Measurements from ENCODE around the gene KIAA2012. TPM values are rescaled to one million over a fixed set of nuclear protein-coding genes. Genes with fewer than 3 reads are reported as not detected.

KIAA2012 gene
- total RNA-seq, 1 experiment from 2014 or later = 0.08 TPM

DNA sequence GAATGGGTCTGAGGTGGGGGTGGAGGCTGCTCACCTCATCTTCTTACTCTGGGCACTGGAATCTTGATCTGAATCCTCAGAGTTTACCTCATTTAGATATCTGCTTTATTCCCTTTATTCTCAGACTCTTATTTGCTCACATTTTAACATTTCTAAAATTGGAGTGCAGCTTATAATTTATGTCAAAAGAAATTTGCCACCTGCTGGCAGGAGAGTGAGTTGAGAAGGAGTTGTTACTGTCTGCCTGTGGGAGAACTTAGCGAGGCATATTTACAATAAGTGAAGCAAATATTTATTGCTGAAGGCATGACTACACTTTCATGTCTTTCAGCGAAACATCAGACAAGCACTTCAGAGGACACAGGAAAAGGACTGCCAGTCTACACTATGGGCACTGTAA, 16.4 kb upstream of the KIAA2012 start:
- no peaks in the 10 kb centered on the region for H3K9me3 ChIP-seq (replicated peaks)
- H3K4me1 ChIP-seq = no peaks in the 10 kb centered on the region
- no peak overlapping the region for H3K27ac ChIP-seq
- no peak for DNase-seq
- H3K36me3 ChIP-seq = no peaks in the 10 kb centered on the region
- no peaks in the 10 kb centered on the region for H3K27me3 ChIP-seq
- no peak overlapping the region for H3K4me3 ChIP-seq

DNA sequence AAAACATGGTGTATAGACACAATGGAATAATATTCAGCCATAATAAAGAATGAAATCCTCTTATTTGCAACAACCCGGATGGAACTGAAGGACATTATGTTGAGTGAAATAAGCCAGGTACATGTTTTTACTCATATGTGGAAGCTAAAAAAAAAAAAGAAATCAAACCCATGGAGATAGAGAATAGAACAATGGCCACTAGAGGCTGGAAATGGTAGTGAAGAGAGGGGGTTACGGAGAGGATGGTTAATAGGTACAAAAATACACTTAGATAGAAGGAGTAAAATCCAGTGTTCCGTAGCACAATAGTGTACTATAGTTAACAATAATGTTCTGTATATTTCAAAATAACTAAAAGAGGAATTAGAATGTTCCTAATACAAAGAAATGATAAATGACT, 12.8 kb upstream of the KIAA2012 start:
- no peak for DNase-seq
- Histone ChIP-seq H3K9me3 (replicated peaks) (no peaks in the 10 kb centered on the region), H3K4me1 (no peaks in the 10 kb centered on the region), H3K36me3 (no peaks in the 10 kb centered on the region), H3K4me3 (no peak overlapping the region), H3K27me3 (no peaks in the 10 kb centered on the region), H3K27ac (no peak overlapping the region)

DNA sequence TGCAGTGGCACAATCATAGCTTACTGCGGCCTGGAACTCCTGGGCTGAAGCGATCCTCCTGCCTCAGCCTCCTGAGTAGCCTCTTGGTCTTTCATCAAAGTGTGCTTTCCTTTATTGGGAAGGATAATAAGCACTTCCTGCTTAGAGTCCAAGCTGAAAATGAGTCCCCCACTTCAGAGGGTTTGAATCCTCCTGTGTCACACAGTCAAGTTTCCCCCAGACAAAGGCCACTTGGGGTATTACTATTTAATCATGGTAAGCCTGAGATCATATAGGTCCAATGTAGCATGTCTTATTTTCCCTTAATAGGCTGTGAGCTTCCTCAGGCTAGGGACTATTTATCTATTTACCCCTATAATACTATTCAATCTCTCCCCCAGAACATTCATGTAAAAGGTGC, 11.4 kb upstream of the KIAA2012 start:
- no peaks in the 10 kb centered on the region for H3K9me3 ChIP-seq (replicated peaks)

DNA sequence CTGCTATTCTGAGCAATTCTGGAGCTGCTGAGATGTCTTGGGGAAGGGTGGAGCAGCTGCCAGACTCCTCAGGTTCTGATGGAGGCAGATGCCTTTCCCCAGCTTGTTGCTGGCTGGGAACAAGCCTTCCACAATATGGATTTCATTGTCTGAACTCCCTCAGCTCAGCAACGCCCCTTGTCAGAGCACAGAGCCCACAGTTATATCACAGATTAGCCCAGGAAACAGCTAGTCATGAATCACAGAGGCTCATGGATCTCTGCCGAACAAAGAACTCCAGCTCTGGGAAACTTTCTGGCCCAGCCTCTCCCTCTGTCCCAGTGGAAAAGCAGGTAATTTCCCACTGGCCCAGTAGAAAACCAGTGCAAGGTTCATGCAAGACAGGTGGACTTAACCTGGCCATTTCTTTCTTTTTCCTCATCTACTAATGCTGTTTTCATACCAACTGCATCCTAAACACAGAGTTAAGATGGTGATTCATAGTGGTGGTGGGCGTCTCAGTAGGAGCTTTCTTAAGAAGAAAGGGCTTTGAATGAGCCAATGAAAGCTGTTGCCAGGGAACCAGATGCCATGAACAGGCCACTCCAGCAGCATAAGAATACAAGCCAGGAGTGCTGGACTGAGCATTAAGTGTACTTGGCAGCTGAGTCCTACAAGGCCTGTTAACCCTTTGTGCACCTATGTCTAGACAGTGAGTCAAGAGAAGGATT, 8.7 kb upstream of the KIAA2012 start:
- no peaks in the 10 kb centered on the region for H3K9me3 ChIP-seq (replicated peaks)
- H3K27ac ChIP-seq = no peak overlapping the region
- no peaks in the 10 kb centered on the region for H3K4me1 ChIP-seq
- DNase-seq = no peak
- no peaks in the 10 kb centered on the region for H3K27me3 ChIP-seq
- H3K36me3 ChIP-seq = no peaks in the 10 kb centered on the region
- H3K4me3 ChIP-seq = no peak overlapping the region

More for the DNA sequence above, 11.4 kb upstream of the KIAA2012 start:
- H3K4me1 ChIP-seq = no peaks in the 10 kb centered on the region
- DNase-seq = no peak
- H3K4me3 ChIP-seq = no peak overlapping the region
- H3K27ac ChIP-seq = no peak overlapping the region
- H3K36me3 ChIP-seq = no peaks in the 10 kb centered on the region
- H3K27me3 ChIP-seq = no peaks in the 10 kb centered on the region

DNA sequence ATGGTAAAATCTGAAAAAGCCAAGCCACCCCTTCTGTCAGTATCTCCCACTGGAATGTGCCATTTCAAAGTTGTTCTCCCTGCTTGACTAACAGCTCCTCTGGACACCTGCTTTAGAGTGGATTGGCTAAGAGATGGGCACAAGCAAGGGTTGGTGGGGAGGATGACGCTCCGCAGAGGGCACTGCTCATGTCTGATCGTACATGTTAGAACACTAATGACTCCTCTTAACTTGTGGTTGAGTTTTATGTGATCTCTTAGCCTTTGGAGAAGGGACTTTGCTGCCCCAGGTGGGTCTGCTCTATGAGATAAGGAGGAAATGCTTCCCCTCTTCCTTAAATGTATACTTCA, 8.2 kb upstream of the KIAA2012 start:
- Histone ChIP-seq H3K9me3 (replicated peaks) (no peaks in the 10 kb centered on the region), H3K4me3 (no peak overlapping the region), H3K27me3 (no peaks in the 10 kb centered on the region), H3K27ac (no peak overlapping the region), H3K4me1 (no peaks in the 10 kb centered on the region), H3K36me3 (no peaks in the 10 kb centered on the region)
- DNase-seq = no peak

DNA sequence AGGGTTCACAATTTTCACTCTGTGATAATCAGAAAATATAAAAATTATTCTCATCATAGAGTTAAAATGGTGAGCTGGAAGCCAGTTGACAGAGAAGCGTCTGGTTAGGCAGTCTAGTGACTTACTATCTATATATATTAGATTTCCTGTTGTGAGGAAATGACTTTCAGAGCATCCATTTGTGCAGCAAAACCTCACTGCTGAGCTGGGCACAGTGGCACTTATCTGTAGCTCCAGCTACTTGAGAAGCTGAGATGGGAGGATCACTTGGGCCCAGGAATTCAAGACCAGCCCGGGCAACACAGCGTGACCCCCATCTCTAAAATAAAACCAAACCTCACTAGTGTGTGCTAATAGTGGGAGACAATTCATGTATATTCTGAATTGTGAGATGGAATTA, 7.2 kb upstream of the KIAA2012 start:
- no peak overlapping the region for H3K4me3 ChIP-seq
- H3K27me3 ChIP-seq = no peaks in the 10 kb centered on the region
- H3K4me1 ChIP-seq = no peaks in the 10 kb centered on the region
- H3K27ac ChIP-seq = no peak overlapping the region
- H3K9me3 ChIP-seq (replicated peaks) = no peaks in the 10 kb centered on the region
- no peaks in the 10 kb centered on the region for H3K36me3 ChIP-seq
- DNase-seq = no peak

DNA sequence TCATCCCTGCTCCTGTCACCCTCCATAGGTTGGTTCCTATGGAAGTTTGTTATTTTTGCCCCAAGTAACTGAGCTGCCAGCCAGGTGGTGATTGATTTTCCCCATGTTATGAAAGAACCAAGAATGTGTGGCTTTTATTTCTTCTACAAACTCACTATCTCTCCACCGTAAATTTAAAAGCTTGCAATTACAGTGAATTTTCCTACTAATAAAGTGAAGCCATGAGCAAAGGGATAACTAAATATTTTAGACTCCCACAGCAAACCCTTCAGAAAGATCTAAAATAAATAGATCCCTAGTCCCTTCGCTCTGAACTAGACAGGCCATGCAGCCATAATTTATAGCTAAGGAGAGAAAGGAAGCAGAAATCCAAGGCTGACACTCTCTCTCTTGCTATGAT, 6.2 kb upstream of the KIAA2012 start:
- Histone ChIP-seq H3K4me1 (no peaks in the 10 kb centered on the region), H3K4me3 (no peak overlapping the region), H3K27ac (no peak overlapping the region), H3K9me3 (replicated peaks) (no peaks in the 10 kb centered on the region), H3K27me3 (no peaks in the 10 kb centered on the region), H3K36me3 (no peaks in the 10 kb centered on the region)
- no peak for DNase-seq

DNA sequence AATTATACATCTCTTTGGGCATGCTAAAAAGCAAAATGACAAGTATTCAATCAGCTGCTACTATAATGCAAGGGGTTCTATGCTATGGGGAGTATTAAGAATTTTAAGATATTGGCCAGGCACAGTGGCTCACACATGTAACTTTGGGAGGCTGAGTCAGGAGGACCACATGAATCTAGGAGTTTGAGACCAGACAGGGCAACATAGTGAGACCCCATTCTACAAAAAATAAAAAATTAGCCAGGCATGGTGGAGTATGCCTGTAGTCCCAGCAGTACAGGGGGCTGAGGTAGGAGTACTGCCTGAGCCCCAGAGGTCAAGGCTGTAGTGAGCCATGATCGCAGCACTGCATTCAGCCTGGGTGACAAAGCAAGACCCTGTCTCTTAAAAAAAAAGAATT, 5.5 kb upstream of the KIAA2012 start:
- DNase-seq = no peak
- no peaks in the 10 kb centered on the region for H3K36me3 ChIP-seq
- no peaks in the 10 kb centered on the region for H3K9me3 ChIP-seq (replicated peaks)
- H3K27me3 ChIP-seq = no peaks in the 10 kb centered on the region
- H3K27ac ChIP-seq = no peak overlapping the region
- H3K4me3 ChIP-seq = no peak overlapping the region
- H3K4me1 ChIP-seq = no peaks in the 10 kb centered on the region

DNA sequence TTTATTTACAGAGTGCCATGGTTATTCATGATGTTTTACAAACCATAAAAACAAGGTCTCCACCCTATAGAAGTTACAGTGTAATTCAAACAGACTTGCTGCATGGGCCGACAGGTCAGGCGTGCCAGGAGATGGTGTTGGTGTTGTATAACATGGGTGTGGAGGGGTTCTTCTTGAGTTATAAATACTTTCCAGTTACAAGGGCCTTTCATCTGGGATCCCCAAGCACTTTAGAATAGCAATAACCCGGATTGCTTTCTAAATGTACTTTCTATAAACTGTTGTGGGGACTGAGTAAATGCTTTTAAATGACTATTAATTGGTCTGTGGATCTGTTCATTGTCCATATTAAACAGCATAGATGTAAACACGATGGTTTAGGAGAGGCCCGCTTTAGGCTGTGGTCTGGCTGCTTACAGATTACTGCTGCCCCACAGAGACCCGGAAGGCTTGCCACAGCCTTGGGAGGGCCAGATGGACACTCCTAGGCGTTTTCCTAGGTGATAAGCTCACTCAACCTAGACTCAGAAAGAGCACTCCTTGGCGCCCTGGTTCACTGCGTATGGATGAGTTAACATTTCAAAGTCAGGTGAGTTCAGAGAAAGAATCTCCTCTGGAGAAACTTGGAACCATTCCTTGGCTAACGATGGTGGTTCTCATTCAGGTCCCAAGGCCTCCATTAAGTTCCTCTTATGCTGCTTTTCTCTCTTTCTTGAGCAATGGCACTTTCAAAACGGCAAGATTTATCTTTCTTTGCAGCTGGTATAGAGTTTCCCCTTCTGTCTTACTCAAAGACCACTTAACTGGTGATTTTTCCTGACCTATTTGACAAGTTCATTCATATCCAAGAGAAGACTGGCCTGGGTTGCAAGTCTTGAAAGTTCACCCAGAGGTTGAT, 3.6 kb upstream of the KIAA2012 start:
- Histone ChIP-seq H3K4me1 (no peaks in the 10 kb centered on the region), H3K9me3 (replicated peaks) (no peaks in the 10 kb centered on the region), H3K4me3 (no peak overlapping the region), H3K36me3 (no peaks in the 10 kb centered on the region), H3K27ac (no peak overlapping the region), H3K27me3 (no peaks in the 10 kb centered on the region)
- DNase-seq = no peak

DNA sequence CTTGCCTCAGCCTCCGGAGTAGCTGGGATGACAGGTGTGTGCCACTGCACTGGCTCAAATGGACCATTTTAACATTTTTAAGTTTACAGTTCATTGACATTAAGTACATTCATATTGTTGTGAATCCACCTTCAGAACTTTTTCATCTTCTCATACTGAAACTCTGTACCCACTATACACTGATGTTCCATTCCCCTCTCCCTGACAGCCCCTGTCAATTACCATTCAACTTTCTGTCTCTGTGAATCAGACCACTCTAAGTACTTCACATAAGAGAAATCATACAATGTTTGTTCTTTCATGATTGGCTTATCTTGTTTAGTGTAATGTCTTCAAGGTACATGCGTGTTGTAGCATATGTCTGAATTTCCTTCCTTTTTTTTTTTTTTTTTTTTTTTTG, 1.9 kb upstream of the KIAA2012 start:
- H3K9me3 ChIP-seq (replicated peaks) = no peaks in the 10 kb centered on the region
- no peaks in the 10 kb centered on the region for H3K36me3 ChIP-seq
- no peaks in the 10 kb centered on the region for H3K4me1 ChIP-seq
- no peaks in the 10 kb centered on the region for H3K27me3 ChIP-seq
- DNase-seq = no peak
- H3K4me3 ChIP-seq = no peak overlapping the region
- H3K27ac ChIP-seq = no peak overlapping the region

DNA sequence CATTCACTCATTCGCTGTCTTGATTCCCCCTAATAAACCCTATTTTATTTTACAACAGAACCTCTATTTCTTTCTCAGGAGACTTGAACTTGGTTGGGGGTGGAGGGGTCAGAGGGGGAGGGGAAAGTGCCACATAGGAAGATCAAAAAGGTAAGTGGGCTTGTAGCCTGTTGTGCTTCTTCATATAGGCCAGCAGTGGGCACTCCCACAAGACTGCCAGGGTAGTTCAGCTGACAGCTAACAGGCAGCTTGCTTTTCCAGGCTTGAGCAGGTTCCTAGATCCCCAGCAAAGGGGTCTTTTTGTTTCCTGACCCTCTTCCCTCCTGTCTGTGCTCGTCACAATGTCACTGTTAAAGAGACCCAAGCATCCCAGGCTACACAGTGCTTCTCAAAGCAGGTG, 829 bp upstream of the KIAA2012 start:
- Histone ChIP-seq H3K9me3 (replicated peaks) (no peaks in the 10 kb centered on the region), H3K4me1 (no peaks in the 10 kb centered on the region), H3K4me3 (no peak overlapping the region), H3K36me3 (no peaks in the 10 kb centered on the region), H3K27ac (no peak overlapping the region), H3K27me3 (no peaks in the 10 kb centered on the region)
- no peak for DNase-seq

DNA sequence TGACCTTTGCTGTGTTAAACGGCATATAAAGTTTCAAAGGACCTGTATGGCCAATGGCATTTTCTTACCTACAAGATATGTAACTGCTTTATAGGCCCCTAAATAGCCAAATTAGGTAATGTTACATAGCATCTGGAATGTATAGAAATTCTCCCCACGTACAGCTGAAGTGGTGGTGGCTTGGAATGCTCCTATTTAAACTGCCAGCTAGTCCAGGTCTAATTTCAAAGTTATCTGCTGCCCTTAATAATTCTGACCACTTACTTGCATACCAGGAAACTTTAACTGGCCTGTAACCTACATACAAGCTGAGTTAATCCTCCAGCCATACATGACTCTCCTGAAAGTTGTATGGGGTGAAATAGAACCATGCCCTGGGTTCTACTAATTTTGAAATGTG, 1.3 kb downstream of the KIAA2012 start:
- Histone ChIP-seq H3K4me3 (no peak overlapping the region), H3K4me1 (no peaks in the 10 kb centered on the region), H3K27me3 (no peaks in the 10 kb centered on the region), H3K27ac (no peak overlapping the region), H3K36me3 (no peaks in the 10 kb centered on the region), H3K9me3 (replicated peaks) (no peaks in the 10 kb centered on the region)
- no peak for DNase-seq

DNA sequence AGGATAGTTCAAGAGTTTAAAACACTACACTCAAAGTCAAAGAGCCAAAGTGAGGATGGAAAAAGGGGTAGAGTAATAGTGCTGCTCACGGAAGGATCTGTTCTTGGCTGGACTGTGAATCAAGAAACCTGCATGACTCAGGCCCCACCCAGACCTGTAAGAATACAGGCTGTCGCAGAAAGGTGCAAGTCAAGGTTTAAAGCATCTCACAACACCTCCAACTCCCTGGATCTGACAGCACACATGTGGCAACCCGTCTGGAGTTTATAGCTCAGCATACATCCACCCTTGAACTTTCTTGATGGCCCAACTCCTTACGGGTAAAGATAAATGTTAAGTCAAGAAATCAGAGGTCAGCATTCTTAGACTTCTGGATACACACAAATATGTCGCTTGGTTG, 6.3 kb downstream of the KIAA2012 start:
- H3K9me3 ChIP-seq (replicated peaks) = no peaks in the 10 kb centered on the region
- H3K27ac ChIP-seq = no peak overlapping the region
- no peak overlapping the region for H3K4me3 ChIP-seq
- no peaks in the 10 kb centered on the region for H3K4me1 ChIP-seq
- H3K27me3 ChIP-seq = no peaks in the 10 kb centered on the region
- no peak for DNase-seq
- H3K36me3 ChIP-seq = no peaks in the 10 kb centered on the region

DNA sequence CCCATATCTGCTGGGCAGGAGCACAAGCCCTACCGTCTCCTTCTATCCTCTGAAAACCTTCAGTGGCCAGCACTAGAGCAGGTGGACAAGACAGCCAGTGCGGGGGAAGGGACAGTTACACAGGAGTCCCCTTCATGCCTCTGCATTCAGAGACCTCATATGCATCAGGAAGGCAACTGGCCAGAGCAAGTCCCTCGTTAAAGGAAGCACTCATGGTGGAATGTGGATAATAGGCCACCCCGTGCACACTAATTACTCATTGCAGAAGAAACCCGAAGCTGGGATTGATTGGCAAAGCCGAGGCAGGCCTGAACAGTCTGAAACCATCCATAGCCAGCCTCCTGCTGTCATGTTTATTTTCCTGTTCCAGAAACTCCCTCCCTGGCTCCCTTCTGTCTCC, 11.2 kb downstream of the KIAA2012 start:
- Histone ChIP-seq H3K36me3 (no peaks in the 10 kb centered on the region), H3K27me3 (no peaks in the 10 kb centered on the region), H3K9me3 (replicated peaks) (no peaks in the 10 kb centered on the region), H3K4me3 (no peak overlapping the region), H3K27ac (no peak overlapping the region), H3K4me1 (no peaks in the 10 kb centered on the region)
- DNase-seq = peak in 1 of 2 experiments; percentile 11

DNA sequence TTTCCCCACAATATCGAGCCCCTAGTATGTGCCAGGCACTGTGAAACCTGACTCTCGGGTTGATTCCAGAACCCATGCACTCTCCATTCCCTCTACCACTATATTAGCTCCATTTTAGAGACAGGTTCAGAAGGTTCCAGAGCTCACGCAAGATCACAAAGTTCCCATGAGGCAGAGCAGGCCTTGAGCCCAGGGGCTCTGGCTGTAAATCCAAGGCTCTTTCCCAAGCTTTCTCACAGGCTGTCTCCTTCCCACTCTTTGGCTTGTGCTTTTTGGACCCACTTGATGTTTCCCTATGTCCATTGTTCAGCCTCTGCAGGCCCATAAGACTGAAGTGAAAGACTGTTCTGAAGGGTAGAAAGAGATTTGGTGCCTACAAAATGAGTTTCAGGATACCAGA, 15.7 kb downstream of the KIAA2012 start:
- Histone ChIP-seq H3K27me3 (no peaks in the 10 kb centered on the region), H3K36me3 (no peaks in the 10 kb centered on the region), H3K4me3 (no peak overlapping the region), H3K4me1 (no peaks in the 10 kb centered on the region), H3K27ac (no peak overlapping the region), H3K9me3 (replicated peaks) (no peaks in the 10 kb centered on the region)
- no peak for DNase-seq

DNA sequence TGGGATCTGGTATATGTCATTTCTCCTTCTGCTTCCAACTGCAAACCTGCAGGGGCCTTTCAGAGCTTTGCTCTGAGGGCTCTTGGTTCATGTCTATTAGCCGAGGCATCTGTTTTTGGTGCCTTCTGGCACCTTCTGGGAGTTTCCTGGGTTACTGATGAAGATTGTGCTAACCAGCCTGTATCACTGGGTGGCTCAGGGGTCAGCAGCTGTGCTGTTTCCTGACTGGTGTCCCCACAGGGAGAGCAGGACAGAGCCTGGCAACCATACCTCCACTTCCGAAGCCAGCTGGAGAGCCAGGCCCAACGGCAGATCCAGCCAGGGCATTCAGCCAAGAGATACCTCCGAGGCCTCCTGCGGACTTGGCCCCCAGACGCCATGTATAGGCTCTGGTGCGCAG, 17.5 kb downstream of the KIAA2012 start:
- Histone ChIP-seq H3K27me3 (no peaks in the 10 kb centered on the region), H3K9me3 (replicated peaks) (no peaks in the 10 kb centered on the region), H3K36me3 (no peaks in the 10 kb centered on the region), H3K27ac (no peak overlapping the region), H3K4me3 (no peak overlapping the region), H3K4me1 (no peaks in the 10 kb centered on the region)
- no peak for DNase-seq
